Thyroid gland (tissue), 4 donors: ENCODE data around the gene CCDC116. TPM values are rescaled to one million over a fixed set of nuclear protein-coding genes. Genes with fewer than 3 reads are reported as not detected.
A peak's percentile ranks its signal among the peaks of the same experiment; 100 is the strongest.
"Not testable (repeated sequence)": the region's sequence is repeated elsewhere in the genome, so short reads cannot be mapped to it uniquely, and the experiment has no call there.

ENCODE experiments used
- DNase-seq, 2 donors: peaks; one replicate each; pipeline ENCODE4 v3.0.0-alpha.2; 2019
- H3K27ac ChIP-seq, 3 donors: fragments of 200-600 bp; sonication (generic); 1 replicate in 2 of 3; 2 replicates in 1 of 3; pipeline ENCODE4 v1.5.1; 2016 to 2019; ENCODE audit warnings: mild to moderate bottlenecking in 1 of 3, moderate library complexity in 1 of 3
- H3K27me3 ChIP-seq: fragments of 200-600 bp; sonication (generic); one replicate; pipeline ENCODE4 v1.5.1; 2019
- H3K36me3 ChIP-seq, 2 donors: fragments of 200-600 bp; sonication (generic); one replicate each; pipeline ENCODE4 v1.5.1; 2016 to 2019
- H3K4me1 ChIP-seq, 2 donors: fragments of 200-600 bp; sonication (generic); one replicate each; pipeline ENCODE4 v1.5.1; 2017 to 2019
- H3K4me3 ChIP-seq, 3 donors: fragments of 200-600 bp; sonication (generic); replicated peaks in 1 of 3; 1 replicate in 2 of 3; 2 replicates in 1 of 3; pipeline ENCODE4 v1.5.1; 2016; ENCODE audit warnings: mild to moderate bottlenecking in 1 of 3
- H3K9me3 ChIP-seq: fragments of 200-600 bp; sonication (generic); one replicate; pipeline ENCODE4 v1.5.1; 2017
- POLR2A ChIP-seq, 2 donors: fragments of 450-650 bp; IDR thresholded peaks; one replicate each; pipeline ENCODE4 v1.6.1; 2017; ENCODE audit warnings: antibody characterized with exemption in 2 of 2, mild to moderate bottlenecking in 2 of 2, moderate library complexity in 1 of 2
- WGBS, 2 donors: methylation state at CpG; one replicate each; pipeline ENCODE4 v1.1.5; 2017; 5-methylcytosine and 5-hydroxymethylcytosine counted together
- intact Hi-C: fragments of 100-400 bp; cut with DNase I; formaldehyde crosslinking; loops from one replicate; pipeline ENCODE4 v1.15.1; 2023
- total RNA-seq, 4 donors: library from RNA; depleted of rRNA; stranded (reverse); fragments of >200 nt; gene quantifications; one replicate each; pipeline ENCODE4 v1.2.3, GENCODE V29; 2016
- TF ChIP-seq, protein P1 (sequence below), 6 experiments: fragments of 200-600 bp in 3 of 6; fragments of 450-650 bp in 3 of 6; sonication (generic) in 3 of 6; IDR thresholded peaks; one replicate each; pipeline ENCODE4 v1.5.1; 2016 to 2019; ENCODE audit warnings: antibody characterized with exemption in 6 of 6, mild to moderate bottlenecking in 2 of 6, inconsistent platforms in 1 of 6, moderate library complexity in 1 of 6

The CCDC116 gene
- total RNA-seq, 4 donors from 2014 or later: 0.27 to 1.6 (median 0.74) TPM

DNA sequence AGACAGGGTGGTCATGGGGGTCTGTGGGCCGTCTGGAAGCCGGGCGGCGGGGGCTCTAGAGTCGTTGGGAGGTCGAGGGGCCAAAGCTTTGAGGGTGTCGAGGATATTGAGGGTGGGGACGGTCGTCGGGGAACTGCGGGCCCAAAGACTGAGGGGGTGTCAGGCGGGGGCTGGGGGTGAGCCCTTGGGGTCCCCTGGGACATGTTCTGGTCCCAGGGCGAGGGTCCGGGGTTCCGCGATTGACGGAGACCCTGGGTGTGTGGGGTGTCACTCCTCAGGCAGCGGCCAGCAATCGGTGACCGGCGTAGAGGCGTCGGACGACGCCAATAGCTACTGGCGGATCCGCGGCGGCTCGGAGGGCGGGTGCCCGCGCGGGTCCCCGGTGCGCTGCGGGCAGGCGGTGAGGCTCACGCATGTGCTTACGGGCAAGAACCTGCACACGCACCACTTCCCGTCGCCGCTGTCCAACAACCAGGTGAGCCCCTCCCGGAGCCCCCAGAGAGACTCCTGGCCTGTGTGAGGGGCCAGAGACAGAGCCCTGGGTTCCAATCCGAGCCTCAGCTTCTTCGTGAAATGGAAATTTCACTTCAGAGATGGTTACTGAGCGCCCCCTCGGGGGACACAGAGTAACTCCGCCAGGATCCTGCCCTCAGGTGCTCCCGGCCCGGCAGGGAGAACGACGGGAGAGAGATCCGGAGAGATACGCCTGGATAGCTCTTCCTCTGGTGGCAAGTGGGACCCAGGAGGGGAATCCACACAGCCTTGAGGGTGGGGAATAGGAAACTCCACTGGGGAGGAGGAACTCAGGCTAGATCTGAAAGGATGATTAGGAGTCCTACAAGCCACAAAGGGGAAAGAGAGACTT lies 10.3 kb downstream of the CCDC116 start:
- intact Hi-C loops: no loop called here
- 1 to 4% methylated on average over 28 to 30 of the region's 56 CpGs for WGBS, 2 donors
- Histone ChIP-seq H3K27me3 (no peaks in the 10 kb centered on the region), H3K9me3 (no peaks in the 10 kb centered on the region), H3K4me1 (peaks cover 25 to 29% of the 10 kb centered on the region in 2 donors), H3K36me3 (peaks cover 0 to 21% of the 10 kb centered on the region in 2 donors), H3K27ac (peak overlapping the region in 2 of 3 donors; percentile 15 to 64), H3K4me3 (peak overlapping the region; percentile 61 to 83 (median 82))
- no peak for TF ChIP-seq POLR2A (IDR thresholded peaks at IDR 0.05)
- TF ChIP-seq, protein P1, sequence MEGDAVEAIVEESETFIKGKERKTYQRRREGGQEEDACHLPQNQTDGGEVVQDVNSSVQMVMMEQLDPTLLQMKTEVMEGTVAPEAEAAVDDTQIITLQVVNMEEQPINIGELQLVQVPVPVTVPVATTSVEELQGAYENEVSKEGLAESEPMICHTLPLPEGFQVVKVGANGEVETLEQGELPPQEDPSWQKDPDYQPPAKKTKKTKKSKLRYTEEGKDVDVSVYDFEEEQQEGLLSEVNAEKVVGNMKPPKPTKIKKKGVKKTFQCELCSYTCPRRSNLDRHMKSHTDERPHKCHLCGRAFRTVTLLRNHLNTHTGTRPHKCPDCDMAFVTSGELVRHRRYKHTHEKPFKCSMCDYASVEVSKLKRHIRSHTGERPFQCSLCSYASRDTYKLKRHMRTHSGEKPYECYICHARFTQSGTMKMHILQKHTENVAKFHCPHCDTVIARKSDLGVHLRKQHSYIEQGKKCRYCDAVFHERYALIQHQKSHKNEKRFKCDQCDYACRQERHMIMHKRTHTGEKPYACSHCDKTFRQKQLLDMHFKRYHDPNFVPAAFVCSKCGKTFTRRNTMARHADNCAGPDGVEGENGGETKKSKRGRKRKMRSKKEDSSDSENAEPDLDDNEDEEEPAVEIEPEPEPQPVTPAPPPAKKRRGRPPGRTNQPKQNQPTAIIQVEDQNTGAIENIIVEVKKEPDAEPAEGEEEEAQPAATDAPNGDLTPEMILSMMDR (IDR thresholded peaks at IDR 0.05): peak in 4 of 6 experiments; percentile 41 to 64 (median 56)
- DNase-seq: peak; percentile 62 to 70

DNA sequence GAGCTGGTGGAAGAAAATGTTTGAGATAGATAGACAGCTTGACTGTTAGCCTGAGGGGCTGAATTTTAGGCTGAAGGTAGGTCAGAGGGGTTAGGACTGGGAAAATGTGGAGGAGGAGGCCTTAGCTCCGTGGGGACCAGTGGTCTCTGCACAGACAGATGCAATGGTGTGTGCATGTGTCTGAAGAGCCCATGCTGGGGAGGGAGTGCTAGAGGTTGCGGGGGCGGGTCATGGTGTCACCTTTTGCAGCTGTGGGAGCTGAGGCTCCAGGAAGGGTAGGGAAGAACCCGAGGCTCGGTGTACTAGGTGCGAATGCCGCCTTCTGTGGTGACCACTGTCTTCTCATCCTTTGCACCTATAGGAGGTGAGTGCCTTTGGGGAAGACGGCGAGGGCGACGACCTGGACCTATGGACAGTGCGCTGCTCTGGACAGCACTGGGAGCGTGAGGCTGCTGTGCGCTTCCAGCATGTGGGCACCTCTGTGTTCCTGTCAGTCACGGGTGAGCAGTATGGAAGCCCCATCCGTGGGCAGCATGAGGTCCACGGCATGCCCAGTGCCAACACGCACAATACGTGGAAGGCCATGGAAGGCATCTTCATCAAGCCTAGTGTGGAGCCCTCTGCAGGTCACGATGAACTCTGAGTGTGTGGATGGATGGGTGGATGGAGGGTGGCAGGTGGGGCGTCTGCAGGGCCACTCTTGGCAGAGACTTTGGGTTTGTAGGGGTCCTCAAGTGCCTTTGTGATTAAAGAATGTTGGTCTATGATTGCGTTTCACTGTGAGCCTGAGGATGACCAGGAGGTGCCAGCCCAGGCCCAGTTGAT lies 11.2 kb downstream of the CCDC116 start:
- H3K27ac ChIP-seq: no peak overlapping the region
- H3K4me1 ChIP-seq: peaks cover 21 to 24% of the 10 kb centered on the region in 2 donors
- intact Hi-C loops: no loop called here
- H3K27me3 ChIP-seq: no peaks in the 10 kb centered on the region
- H3K9me3 ChIP-seq: no peaks in the 10 kb centered on the region
- WGBS, 2 donors: 92 to 94% methylated on average over 21 to 22 of the region's 22 CpGs
- TF ChIP-seq, protein P1 (IDR thresholded peaks at IDR 0.05): no peak
- TF ChIP-seq POLR2A (IDR thresholded peaks at IDR 0.05): no peak
- peak overlapping the region in 1 of 3 donors; percentile 83 for H3K4me3 ChIP-seq
- peaks cover 0 to 21% of the 10 kb centered on the region in 2 donors for H3K36me3 ChIP-seq
- DNase-seq: no peak

DNA sequence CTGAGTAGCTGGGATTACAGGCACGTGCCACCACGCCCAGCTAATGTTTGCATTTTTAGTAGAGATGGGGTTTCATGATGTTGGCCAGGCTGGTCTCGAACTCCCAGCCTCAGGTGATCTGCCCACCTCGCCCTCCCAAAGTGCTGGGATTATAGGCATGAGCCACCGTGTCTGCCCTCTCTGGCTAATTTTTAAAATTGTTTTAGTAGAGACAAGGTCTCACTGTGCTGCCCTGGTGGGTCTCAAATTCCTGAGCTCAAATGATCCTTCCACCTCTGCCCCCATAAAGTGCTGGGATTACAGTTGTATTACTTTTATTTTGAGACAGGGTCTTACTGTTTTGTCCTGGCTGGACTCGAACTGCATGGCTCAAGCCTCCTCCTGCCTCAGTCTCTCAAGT lies 13.0 kb downstream of the CCDC116 start:
- peaks cover 0 to 30% of the 10 kb centered on the region in 2 donors for H3K36me3 ChIP-seq
- WGBS, 2 donors: 88 to 91% methylated on average over 6 of the region's 6 CpGs
- H3K27ac ChIP-seq, intact Hi-C loops, H3K9me3 ChIP-seq, H3K4me3 ChIP-seq, H3K27me3 ChIP-seq, DNase-seq: not testable (repeated sequence)
- H3K4me1 ChIP-seq: peaks cover 16 to 24% of the 10 kb centered on the region in 2 donors

DNA sequence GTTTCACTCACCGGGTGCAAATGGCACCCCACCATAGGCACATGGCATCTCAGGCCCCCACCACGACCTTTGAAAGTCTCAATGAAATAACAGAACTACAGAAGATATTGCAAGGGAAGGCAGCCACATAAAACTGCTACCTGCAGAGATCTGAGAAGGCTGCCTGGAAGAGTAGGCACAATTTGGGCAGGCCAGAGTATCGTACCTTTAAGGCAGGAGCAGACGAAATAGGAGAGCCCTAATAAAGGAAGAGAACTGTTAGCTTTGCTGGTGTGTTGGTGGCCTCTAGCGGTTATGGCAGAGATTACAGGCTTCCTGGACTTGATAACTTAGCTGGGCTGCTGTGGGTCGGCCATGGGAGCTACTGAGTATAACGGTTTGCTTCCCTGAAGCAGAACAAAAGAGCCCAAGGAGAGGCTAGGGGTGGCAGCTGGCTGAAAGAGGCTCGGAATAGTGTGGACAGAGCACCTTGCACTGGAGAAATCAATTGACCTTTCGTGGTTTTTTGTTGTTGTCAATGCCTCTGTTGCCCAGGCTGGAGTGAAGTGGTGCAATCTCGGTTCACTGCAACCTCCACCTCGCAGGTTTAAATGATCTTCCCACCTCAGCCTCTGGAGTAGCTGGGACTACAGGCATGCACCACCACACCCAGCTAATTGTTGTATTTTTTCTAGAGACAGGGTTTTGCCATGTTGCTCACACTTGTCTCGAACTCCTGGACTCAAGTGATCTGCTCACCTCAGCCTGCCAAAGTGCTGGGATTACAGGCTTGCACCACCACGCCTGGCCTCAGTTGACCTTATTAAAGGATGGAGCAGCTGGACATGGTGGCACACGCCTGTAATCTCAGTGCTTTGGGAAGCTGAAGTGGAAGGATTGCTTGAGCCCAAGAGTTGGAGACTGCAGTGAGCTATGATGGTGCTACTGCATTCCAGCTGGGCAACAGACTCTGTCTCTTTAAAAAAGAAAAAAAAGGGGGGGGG lies 14.3 kb downstream of the CCDC116 start:
- DNase-seq: peak; percentile 74 to 79
- Histone ChIP-seq H3K4me3 (no peak overlapping the region), H3K4me1 (peaks cover 23 to 27% of the 10 kb centered on the region in 2 donors), H3K36me3 (peaks cover 0 to 32% of the 10 kb centered on the region in 2 donors), H3K9me3 (no peaks in the 10 kb centered on the region), H3K27ac (no peak overlapping the region), H3K27me3 (no peaks in the 10 kb centered on the region)
- 52 to 54% methylated on average over 14 of the region's 14 CpGs for WGBS, 2 donors
- TF ChIP-seq POLR2A (IDR thresholded peaks at IDR 0.05): no peak
- TF ChIP-seq, protein P1 (IDR thresholded peaks at IDR 0.05): peak; percentile 62 to 89 (median 76)
- intact Hi-C loops: no loop called here

DNA sequence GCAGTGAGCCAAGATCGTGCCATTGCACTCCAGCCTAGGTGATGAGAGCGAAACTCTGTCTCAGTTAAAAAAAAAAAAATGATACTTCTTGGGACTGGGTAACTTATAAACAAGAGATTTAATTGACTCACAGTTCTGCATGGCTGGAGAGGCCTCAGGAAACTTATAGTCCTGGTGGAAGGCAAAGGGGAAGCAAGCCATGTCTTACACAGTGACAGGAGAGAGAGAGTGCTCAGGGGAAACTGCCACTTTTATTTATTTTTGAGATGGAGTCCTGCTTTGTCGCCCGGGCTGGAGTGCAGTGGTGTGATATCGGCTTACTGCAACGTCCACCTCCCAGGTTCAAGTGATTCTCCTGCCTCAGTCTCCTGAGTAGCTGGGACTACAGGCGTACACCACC lies 17.7 kb downstream of the CCDC116 start:
- Histone ChIP-seq H3K27me3 (no peaks in the 10 kb centered on the region), H3K36me3 (peaks cover 0 to 23% of the 10 kb centered on the region in 2 donors), H3K4me3 (no peak overlapping the region), H3K27ac (no peak overlapping the region), H3K4me1 (peaks cover 21% of the 10 kb centered on the region in 2 donors), H3K9me3 (no peaks in the 10 kb centered on the region)
- TF ChIP-seq, protein P1 (IDR thresholded peaks at IDR 0.05): no peak
- TF ChIP-seq POLR2A (IDR thresholded peaks at IDR 0.05): no peak
- intact Hi-C loops: no loop called here
- 91 to 92% methylated on average over 7 of the region's 7 CpGs for WGBS, 2 donors
- DNase-seq: no peak
